ENCODE measurements around the gene SCRN2.

GRCh38 chr17:47801906-47802305, 39.2 kb downstream of the SCRN2 start:
- no peak for TF ChIP-seq POLR2A (IDR thresholded peaks at IDR 0.05)
- TF ChIP-seq, protein P1, sequence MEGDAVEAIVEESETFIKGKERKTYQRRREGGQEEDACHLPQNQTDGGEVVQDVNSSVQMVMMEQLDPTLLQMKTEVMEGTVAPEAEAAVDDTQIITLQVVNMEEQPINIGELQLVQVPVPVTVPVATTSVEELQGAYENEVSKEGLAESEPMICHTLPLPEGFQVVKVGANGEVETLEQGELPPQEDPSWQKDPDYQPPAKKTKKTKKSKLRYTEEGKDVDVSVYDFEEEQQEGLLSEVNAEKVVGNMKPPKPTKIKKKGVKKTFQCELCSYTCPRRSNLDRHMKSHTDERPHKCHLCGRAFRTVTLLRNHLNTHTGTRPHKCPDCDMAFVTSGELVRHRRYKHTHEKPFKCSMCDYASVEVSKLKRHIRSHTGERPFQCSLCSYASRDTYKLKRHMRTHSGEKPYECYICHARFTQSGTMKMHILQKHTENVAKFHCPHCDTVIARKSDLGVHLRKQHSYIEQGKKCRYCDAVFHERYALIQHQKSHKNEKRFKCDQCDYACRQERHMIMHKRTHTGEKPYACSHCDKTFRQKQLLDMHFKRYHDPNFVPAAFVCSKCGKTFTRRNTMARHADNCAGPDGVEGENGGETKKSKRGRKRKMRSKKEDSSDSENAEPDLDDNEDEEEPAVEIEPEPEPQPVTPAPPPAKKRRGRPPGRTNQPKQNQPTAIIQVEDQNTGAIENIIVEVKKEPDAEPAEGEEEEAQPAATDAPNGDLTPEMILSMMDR (IDR thresholded peaks at IDR 0.05), result no peak
